Fibroblast of upper back skin (primary cell): Measurements from ENCODE around the gene PTPN1.
"Not testable (repeated sequence)": the region's sequence is repeated elsewhere in the genome, so short reads cannot be mapped to it uniquely, and the experiment has no call there.

Source experiments
- DNase-seq: peaks from one replicate; pipeline ENCODE4 v3.0.0-alpha.2; 2013

PTPN1 gene

GRCh38 chr20:50561379-50562078 lies 51.3 kb downstream of the PTPN1 start:
- peak; percentile 97 for DNase-seq

- no peak for DNase-seq
These were observed 52.1 kb downstream of the PTPN1 start for GRCh38 chr20:50562262-50562701.

- no peak for DNase-seq
These were observed 53.2 kb downstream of the PTPN1 start for GRCh38 chr20:50563133-50563944.

GRCh38 chr20:50565383-50565782 lies 55.2 kb downstream of the PTPN1 start:
- no peak for DNase-seq

- no peak for DNase-seq
These were observed 55.7 kb downstream of the PTPN1 start for GRCh38 chr20:50565871-50566270.

- no peak for DNase-seq
These were observed 57.8 kb downstream of the PTPN1 start for GRCh38 chr20:50567860-50568548.

GRCh38 chr20:50568549-50568942 lies 58.4 kb downstream of the PTPN1 start:
- no peak for DNase-seq

GRCh38 chr20:50569487-50569863 lies 59.3 kb downstream of the PTPN1 start:
- not testable (repeated sequence) for DNase-seq

GRCh38 chr20:50569864-50570836 lies 60.0 kb downstream of the PTPN1 start:
- DNase-seq = peak; percentile 32

- no peak for DNase-seq
These were observed 61.3 kb downstream of the PTPN1 start for GRCh38 chr20:50571466-50571865.

GRCh38 chr20:50572938-50573777 lies 63.0 kb downstream of the PTPN1 start:
- DNase-seq = peak; percentile 59

GRCh38 chr20:50574108-50574507 lies 63.9 kb downstream of the PTPN1 start:
- no peak for DNase-seq

- DNase-seq = no peak
These were observed 64.4 kb downstream of the PTPN1 start for GRCh38 chr20:50574586-50574985.

- DNase-seq = peak; percentile 51
These were observed 65.9 kb downstream of the PTPN1 start for GRCh38 chr20:50575865-50576720.

- DNase-seq = no peak
These were observed 67.2 kb downstream of the PTPN1 start for GRCh38 chr20:50577175-50578018.

GRCh38 chr20:50578061-50578777 lies 68.0 kb downstream of the PTPN1 start:
- DNase-seq = no peak

- no peak for DNase-seq
These were observed 68.6 kb downstream of the PTPN1 start for GRCh38 chr20:50578778-50579165.

GRCh38 chr20:50579511-50579910 lies 69.3 kb downstream of the PTPN1 start:
- DNase-seq = no peak
